H9 (cell line): Measurements from ENCODE around the gene UGT1A8. TPM values are rescaled to one million over a fixed set of nuclear protein-coding genes. Genes with fewer than 3 reads are reported as not detected.

Experiments used
- DNase-seq: peaks from one replicate; pipeline ENCODE4 v3.0.0-alpha.2; 2017
- H2AFZ ChIP-seq: one replicate; pipeline ENCODE4 v1.6.1; 2013; ENCODE audit warnings: mild to moderate bottlenecking, low read length, control low read depth, moderate library complexity
- H2AK5ac ChIP-seq: 2 replicates; pipeline ENCODE4 v1.6.1; 2013; ENCODE audit warnings: low read length, control low read depth, mixed read lengths; ENCODE audit not compliant: insufficient read length
- H2BK120ac ChIP-seq: one replicate; pipeline ENCODE4 v1.6.1; 2013; ENCODE audit warnings: low read depth, mild to moderate bottlenecking, low read length, control low read depth, inconsistent platforms; ENCODE audit not compliant: poor library complexity, severe bottlenecking
- H2BK12ac ChIP-seq: 2 replicates; pipeline ENCODE4 v1.6.1; 2013; ENCODE audit warnings: low read length, control low read depth, mixed read lengths, low read depth; ENCODE audit not compliant: insufficient read length
- H2BK15ac ChIP-seq: 2 replicates; pipeline ENCODE4 v1.6.1; 2013; ENCODE audit warnings: low read depth, low read length, control low read depth
- H2BK20ac ChIP-seq: one replicate; pipeline ENCODE4 v1.6.1; 2013; ENCODE audit warnings: low read depth, mild to moderate bottlenecking, low read length, control low read depth, inconsistent platforms; ENCODE audit not compliant: poor library complexity, severe bottlenecking
- H2BK5ac ChIP-seq: 2 replicates; pipeline ENCODE4 v1.6.1; 2013; ENCODE audit warnings: low read length, control low read depth, mixed read lengths; ENCODE audit not compliant: insufficient read length
- H3K14ac ChIP-seq: 2 replicates; pipeline ENCODE4 v1.6.1; 2013; ENCODE audit warnings: low read length, control low read depth; ENCODE audit not compliant: insufficient read depth
- H3K18ac ChIP-seq: 2 replicates; pipeline ENCODE4 v1.6.1; 2013; ENCODE audit warnings: low read depth, mild to moderate bottlenecking, mixed read lengths, low read length, control low read depth; ENCODE audit not compliant: insufficient read length
- H3K23ac ChIP-seq: 2 replicates; pipeline ENCODE4 v1.6.1; 2013; ENCODE audit warnings: low read length, control low read depth, mixed read lengths, low read depth; ENCODE audit not compliant: insufficient read length
- H3K23me2 ChIP-seq: 2 replicates; pipeline ENCODE4 v1.6.1; 2013; ENCODE audit warnings: low read depth, mild to moderate bottlenecking, mixed read lengths, low read length, control low read depth; ENCODE audit not compliant: insufficient read length, poor library complexity, severe bottlenecking
- H3K27ac ChIP-seq: 2 replicates; pipeline ENCODE4 v1.5.1; 2013; ENCODE audit warnings: low read length, control low read depth, mixed read lengths, low read depth; ENCODE audit not compliant: insufficient read length
- H3K27me3 ChIP-seq: 2 replicates; pipeline ENCODE4 v1.6.1; 2013; ENCODE audit warnings: low read length, control low read depth, inconsistent platforms; ENCODE audit not compliant: insufficient read depth
- H3K4ac ChIP-seq: 2 replicates; pipeline ENCODE4 v1.6.1; 2013; ENCODE audit warnings: low read depth, mild to moderate bottlenecking, control low read depth, inconsistent platforms, low read length, moderate library complexity
- H3K4me1 ChIP-seq: 2 replicates; pipeline ENCODE4 v1.6.1; 2013; ENCODE audit warnings: low read length, control low read depth, inconsistent platforms; ENCODE audit not compliant: insufficient read depth
- H3K4me2 ChIP-seq: 2 replicates; pipeline ENCODE4 v1.6.1; 2013; ENCODE audit warnings: low read length, control low read depth, mixed read lengths; ENCODE audit not compliant: insufficient read length, insufficient read depth
- H3K56ac ChIP-seq: 2 replicates; pipeline ENCODE4 v1.6.1; 2013; ENCODE audit warnings: low read depth, mild to moderate bottlenecking, mixed read lengths, low read length, control low read depth; ENCODE audit not compliant: insufficient read length
- H3K79me1 ChIP-seq: 2 replicates; pipeline ENCODE4 v1.6.1; 2013; ENCODE audit warnings: low read depth, mild to moderate bottlenecking, moderate library complexity, low read length, control low read depth, inconsistent platforms; ENCODE audit not compliant: insufficient read depth, poor library complexity, severe bottlenecking
- H3K79me2 ChIP-seq: 2 replicates; pipeline ENCODE4 v1.6.1; 2013; ENCODE audit warnings: low read length, control low read depth, inconsistent platforms; ENCODE audit not compliant: insufficient read depth
- H3K9ac ChIP-seq: 2 replicates; pipeline ENCODE4 v1.6.1; 2013; ENCODE audit warnings: low read length, control low read depth, mixed read lengths; ENCODE audit not compliant: insufficient read length; ENCODE audit errors: extremely low read depth
- H3K9me3 ChIP-seq: one replicate; pipeline ENCODE4 v1.6.1; 2013; ENCODE audit warnings: low read depth, low read length, inconsistent platforms; ENCODE audit not compliant: control insufficient read depth
- H3T11ph ChIP-seq: one replicate; pipeline ENCODE4 v1.6.1; 2013; ENCODE audit warnings: mild to moderate bottlenecking, low read length, control low read depth, inconsistent platforms
- H4K20me1 ChIP-seq: one replicate; pipeline ENCODE4 v1.6.1; 2013; ENCODE audit not compliant: control insufficient read depth, insufficient read length, insufficient read depth
- H4K5ac ChIP-seq: 2 replicates; pipeline ENCODE4 v1.6.1; 2013; ENCODE audit warnings: low read depth, mild to moderate bottlenecking, mixed read lengths, low read length, control low read depth; ENCODE audit not compliant: insufficient read length
- H4K8ac ChIP-seq: replicated peaks from 2 replicates; pipeline ENCODE4 v1.6.1; 2013; ENCODE audit warnings: low read length, control low read depth, mixed read lengths, low read depth; ENCODE audit not compliant: insufficient read length
- H4K91ac ChIP-seq: 2 replicates; pipeline ENCODE4 v1.6.1; 2013; ENCODE audit warnings: low read depth, mild to moderate bottlenecking, moderate library complexity, mixed read lengths, low read length, control low read depth; ENCODE audit not compliant: insufficient read length
- H3K27ac Mint-ChIP-seq, 3 experiments: 2 replicates in 2 of 3; 3 replicates in 1 of 3; pipeline ENCODE4 v1.8.0; 2020 to 2021; ENCODE audit warnings: mixed read lengths in 3 of 3, mild to moderate bottlenecking in 1 of 3, moderate library complexity in 1 of 3
- H3K27me3 Mint-ChIP-seq: 2 replicates; pipeline ENCODE4 v1.8.0; 2021; ENCODE audit warnings: low read depth, mild to moderate bottlenecking, moderate library complexity, mixed read lengths
- H3K36me3 Mint-ChIP-seq, 3 experiments: 2 replicates in 2 of 3; 3 replicates in 1 of 3; pipeline ENCODE4 v1.8.0; 2020 to 2021; ENCODE audit warnings: low read depth in 3 of 3, mixed read lengths in 3 of 3; ENCODE audit not compliant: insufficient read depth in 1 of 3
- H3K4me1 Mint-ChIP-seq, 2 experiments: 2 replicates each; pipeline ENCODE4 v1.8.0; 2020; ENCODE audit warnings: mixed read lengths in 2 of 2
- H3K4me3 Mint-ChIP-seq, 2 experiments: 2 replicates in 1 of 2; 3 replicates in 1 of 2; pipeline ENCODE4 v1.8.0; 2020 to 2021; ENCODE audit warnings: mild to moderate bottlenecking in 2 of 2, mixed read lengths in 2 of 2, moderate library complexity in 1 of 2
- H3K9me3 Mint-ChIP-seq, 2 experiments: 2 replicates in 1 of 2; 3 replicates in 1 of 2; pipeline ENCODE4 v1.8.0; 2020; ENCODE audit warnings: mild to moderate bottlenecking in 2 of 2, mixed read lengths in 2 of 2, moderate library complexity in 1 of 2
- whole genome bisulfite sequencing: extraction: QIAGEN DNeasy Blood & Tissue Kit; methylation state at CpG from one replicate; pipeline ENCODE4 v1.1.7; 2013; ENCODE audit warnings: missing lambda C conversion rate, low lambda C conversion rate, mixed read lengths; ENCODE audit not compliant: insufficient read length; ENCODE audit errors: extremely low coverage; 5-methylcytosine and 5-hydroxymethylcytosine counted together
- total RNA-seq: library from RNA; stranded (reverse); gene quantifications from 2 replicates; pipeline ENCODE4 v1.2.1, GENCODE V29; 2021
- TF ChIP-seq, protein P1 (sequence below): fragments of 200-600 bp; sonication (generic); conservative IDR thresholded peaks from 3 replicates; pipeline ENCODE4 v1.8.0; 2021; ENCODE audit warnings: antibody characterized with exemption, mild to moderate bottlenecking

Gene UGT1A8
- total RNA-seq, 1 experiment from 2014 or later, result not detected

DNA sequence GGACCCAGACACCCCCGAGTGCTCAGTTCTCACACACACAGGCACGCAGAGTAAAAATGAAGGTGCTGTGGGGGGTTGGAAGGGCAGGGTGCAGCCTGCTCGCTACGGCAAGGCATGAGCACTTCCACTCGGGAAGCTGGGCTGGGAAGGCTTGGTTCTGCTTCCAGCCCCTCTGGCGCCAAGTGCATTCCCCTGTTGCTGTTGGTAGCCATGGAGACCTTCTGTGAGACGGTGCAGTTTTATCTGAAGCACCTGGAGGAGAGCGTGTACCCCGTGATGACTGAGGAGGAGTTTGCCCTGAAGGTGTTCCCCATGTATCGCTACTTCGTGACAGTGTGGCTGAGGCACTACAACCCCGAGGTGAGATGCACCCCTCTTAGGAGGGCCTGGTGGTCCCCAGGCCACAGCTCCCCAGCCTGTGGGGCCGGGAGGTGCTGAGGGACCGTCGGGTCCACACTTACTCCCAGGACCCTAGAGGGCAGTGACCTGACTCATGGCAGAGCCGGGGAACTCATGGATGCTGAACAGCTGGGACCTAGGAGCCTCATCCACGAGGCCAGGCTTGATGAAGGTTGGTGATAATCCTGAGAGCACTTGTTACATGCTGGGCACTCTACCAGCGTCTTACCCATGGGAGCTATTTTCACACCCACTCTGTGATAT, 176.2 kb downstream of the UGT1A8 start:
- no peak overlapping the region for H2AFZ ChIP-seq
- no peak overlapping the region for H2BK5ac ChIP-seq
- H3K14ac ChIP-seq, result no peak overlapping the region; the same call in 1 of the 2 replicates
- no peak overlapping the region for H2BK20ac ChIP-seq
- H2BK120ac ChIP-seq, result no peak overlapping the region
- Mint-ChIP-seq H3K36me3 (no peaks in the 10 kb centered on the region; a peak in 1 of 7 replicates), H3K4me3 (no peak overlapping the region), H3K9me3 (peaks cover 0 to 3% of the 10 kb centered on the region in 2 experiments; a peak in 3 of 5 replicates), H3K27ac (no peak overlapping the region; a peak in 1 of 7 replicates), H3K27me3 (peaks cover 14% of the 10 kb centered on the region), H3K4me1 (no peaks in the 10 kb centered on the region)
- no peak overlapping the region for H2AK5ac ChIP-seq
- H3K9me3 ChIP-seq, result no peaks in the 10 kb centered on the region
- no peak overlapping the region for H2BK15ac ChIP-seq
- no peak overlapping the region for H2BK12ac ChIP-seq
- WGBS, result no CpG with 5 or more reads among the region's 18 CpGs
- H3K18ac ChIP-seq, result no peak overlapping the region
- H3K4me2 ChIP-seq, result no peak overlapping the region
- no peak overlapping the region for H3K27ac ChIP-seq
- H3K56ac ChIP-seq, result no peak overlapping the region
- H3K23ac ChIP-seq, result no peak overlapping the region
- H4K5ac ChIP-seq, result no peak overlapping the region
- no peak overlapping the region for H4K91ac ChIP-seq
- H3K79me1 ChIP-seq, result no peaks in the 10 kb centered on the region
- H4K20me1 ChIP-seq, result no peaks in the 10 kb centered on the region
- no peaks in the 10 kb centered on the region for H3K23me2 ChIP-seq
- H3K4ac ChIP-seq, result no peak overlapping the region
- no peak overlapping the region for H3K9ac ChIP-seq
- no peak overlapping the region for H3T11ph ChIP-seq
- no peaks in the 10 kb centered on the region for H3K27me3 ChIP-seq
- TF ChIP-seq, protein P1, sequence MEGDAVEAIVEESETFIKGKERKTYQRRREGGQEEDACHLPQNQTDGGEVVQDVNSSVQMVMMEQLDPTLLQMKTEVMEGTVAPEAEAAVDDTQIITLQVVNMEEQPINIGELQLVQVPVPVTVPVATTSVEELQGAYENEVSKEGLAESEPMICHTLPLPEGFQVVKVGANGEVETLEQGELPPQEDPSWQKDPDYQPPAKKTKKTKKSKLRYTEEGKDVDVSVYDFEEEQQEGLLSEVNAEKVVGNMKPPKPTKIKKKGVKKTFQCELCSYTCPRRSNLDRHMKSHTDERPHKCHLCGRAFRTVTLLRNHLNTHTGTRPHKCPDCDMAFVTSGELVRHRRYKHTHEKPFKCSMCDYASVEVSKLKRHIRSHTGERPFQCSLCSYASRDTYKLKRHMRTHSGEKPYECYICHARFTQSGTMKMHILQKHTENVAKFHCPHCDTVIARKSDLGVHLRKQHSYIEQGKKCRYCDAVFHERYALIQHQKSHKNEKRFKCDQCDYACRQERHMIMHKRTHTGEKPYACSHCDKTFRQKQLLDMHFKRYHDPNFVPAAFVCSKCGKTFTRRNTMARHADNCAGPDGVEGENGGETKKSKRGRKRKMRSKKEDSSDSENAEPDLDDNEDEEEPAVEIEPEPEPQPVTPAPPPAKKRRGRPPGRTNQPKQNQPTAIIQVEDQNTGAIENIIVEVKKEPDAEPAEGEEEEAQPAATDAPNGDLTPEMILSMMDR, result no peak
- no peak overlapping the region for H4K8ac ChIP-seq
- no peaks in the 10 kb centered on the region for H3K4me1 ChIP-seq
- DNase-seq, result peak; percentile 21
- no peaks in the 10 kb centered on the region for H3K79me2 ChIP-seq
